HG02588 (cell line): ENCODE measurements around the gene SPEN.
"Not testable (repeated sequence)": the region's sequence is repeated elsewhere in the genome, so short reads cannot be mapped to it uniquely, and the experiment has no call there.

ENCODE experiments used
- ATAC-seq: cut with Tn5 transposase; IDR thresholded peaks from one replicate; pipeline ENCODE4 v1.9.1; 2021; ENCODE audit warnings: mild to moderate bottlenecking, moderate library complexity; ENCODE audit not compliant: unreplicated experiment

Gene SPEN, protein sequence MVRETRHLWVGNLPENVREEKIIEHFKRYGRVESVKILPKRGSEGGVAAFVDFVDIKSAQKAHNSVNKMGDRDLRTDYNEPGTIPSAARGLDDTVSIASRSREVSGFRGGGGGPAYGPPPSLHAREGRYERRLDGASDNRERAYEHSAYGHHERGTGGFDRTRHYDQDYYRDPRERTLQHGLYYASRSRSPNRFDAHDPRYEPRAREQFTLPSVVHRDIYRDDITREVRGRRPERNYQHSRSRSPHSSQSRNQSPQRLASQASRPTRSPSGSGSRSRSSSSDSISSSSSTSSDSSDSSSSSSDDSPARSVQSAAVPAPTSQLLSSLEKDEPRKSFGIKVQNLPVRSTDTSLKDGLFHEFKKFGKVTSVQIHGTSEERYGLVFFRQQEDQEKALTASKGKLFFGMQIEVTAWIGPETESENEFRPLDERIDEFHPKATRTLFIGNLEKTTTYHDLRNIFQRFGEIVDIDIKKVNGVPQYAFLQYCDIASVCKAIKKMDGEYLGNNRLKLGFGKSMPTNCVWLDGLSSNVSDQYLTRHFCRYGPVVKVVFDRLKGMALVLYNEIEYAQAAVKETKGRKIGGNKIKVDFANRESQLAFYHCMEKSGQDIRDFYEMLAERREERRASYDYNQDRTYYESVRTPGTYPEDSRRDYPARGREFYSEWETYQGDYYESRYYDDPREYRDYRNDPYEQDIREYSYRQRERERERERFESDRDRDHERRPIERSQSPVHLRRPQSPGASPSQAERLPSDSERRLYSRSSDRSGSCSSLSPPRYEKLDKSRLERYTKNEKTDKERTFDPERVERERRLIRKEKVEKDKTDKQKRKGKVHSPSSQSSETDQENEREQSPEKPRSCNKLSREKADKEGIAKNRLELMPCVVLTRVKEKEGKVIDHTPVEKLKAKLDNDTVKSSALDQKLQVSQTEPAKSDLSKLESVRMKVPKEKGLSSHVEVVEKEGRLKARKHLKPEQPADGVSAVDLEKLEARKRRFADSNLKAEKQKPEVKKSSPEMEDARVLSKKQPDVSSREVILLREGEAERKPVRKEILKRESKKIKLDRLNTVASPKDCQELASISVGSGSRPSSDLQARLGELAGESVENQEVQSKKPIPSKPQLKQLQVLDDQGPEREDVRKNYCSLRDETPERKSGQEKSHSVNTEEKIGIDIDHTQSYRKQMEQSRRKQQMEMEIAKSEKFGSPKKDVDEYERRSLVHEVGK (N-terminal part only)

DNA sequence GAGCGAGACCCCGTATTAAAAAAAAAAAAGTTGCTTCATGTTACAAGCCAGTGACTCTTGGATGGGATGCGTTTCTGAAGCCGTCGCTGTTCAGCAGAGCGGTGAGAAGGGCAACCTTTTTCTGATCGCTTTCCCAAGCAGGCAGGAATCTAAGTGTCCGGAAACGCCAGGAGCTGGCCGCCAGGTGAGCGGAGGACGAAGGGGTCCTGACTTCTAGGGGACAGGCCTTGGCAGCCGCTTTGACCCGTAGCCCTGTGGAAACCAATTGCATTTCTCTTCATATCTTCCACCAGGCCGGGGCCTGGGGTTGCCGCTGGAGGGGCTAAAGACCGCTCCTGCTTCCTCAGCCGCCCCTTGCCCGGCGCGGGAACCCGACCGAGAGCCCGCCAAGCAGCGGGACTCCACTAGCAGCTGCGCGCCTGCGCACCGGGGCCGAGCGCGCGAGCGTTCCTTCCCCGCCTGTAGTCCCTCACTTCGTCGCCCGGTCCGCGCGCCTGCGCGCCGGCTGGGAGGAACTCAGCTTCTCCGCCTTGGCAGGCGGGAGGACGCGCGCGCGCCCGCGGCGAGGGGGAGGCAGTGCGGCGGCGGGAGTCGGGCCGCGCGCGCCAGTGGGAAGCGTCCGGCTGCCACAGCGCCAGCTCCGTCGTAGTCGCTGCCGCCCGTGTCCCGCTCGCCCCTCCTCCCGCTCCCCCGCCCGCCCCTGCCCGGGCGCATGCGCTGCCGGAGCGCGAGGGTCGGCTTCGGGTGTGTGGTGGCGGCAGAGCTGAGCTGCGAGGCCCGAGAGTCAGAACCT is at the start of gene SPEN:
Gene SPEN (plus strand): TSS at position 608 of the 793 bp plus-strand sequence. CDS start 361 bp downstream, outside the sequence.
- peak; percentile 66 for ATAC-seq

DNA sequence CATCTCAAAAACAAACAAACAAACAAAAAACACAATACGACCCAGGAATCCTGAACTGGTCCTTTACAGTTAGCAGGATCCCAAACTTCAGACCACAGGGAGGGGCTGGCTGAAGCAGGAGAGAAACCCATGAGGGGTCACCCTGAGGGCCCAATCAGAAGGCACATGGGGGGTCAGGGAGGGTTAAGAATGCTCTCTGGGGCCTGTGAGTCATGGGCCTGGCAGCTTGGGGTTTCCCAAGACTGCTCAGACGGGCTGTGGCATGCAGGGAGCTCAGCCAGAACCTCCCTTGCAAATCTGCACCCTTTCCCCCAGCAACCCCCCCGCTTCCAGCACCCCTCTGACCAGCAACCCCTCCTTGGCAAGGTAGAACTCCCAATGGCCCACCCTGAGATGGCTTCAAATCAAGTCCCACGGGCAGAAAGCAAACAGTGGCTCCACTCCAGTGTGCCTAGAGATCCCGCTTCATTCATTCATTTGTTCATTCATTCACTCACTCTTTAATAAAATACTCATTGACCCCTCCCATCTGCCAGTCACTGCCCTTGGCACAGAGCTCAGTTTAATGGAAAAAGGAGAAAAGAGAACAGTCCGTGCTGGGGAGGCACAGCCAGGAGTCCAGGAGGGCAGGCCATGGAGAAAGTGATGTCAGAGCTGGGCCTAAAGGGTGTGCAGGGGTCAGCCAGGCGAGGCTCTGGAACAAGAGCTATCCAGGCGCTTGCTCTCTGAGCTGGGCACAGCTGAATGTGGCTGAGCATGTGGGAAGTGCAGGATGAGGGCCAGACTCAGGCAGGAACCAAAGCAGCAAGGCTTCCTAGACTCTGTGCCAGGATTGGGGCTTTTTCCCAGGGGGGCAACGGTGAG is 48.3 kb upstream of the SPEN start:
- ATAC-seq = no peak

DNA sequence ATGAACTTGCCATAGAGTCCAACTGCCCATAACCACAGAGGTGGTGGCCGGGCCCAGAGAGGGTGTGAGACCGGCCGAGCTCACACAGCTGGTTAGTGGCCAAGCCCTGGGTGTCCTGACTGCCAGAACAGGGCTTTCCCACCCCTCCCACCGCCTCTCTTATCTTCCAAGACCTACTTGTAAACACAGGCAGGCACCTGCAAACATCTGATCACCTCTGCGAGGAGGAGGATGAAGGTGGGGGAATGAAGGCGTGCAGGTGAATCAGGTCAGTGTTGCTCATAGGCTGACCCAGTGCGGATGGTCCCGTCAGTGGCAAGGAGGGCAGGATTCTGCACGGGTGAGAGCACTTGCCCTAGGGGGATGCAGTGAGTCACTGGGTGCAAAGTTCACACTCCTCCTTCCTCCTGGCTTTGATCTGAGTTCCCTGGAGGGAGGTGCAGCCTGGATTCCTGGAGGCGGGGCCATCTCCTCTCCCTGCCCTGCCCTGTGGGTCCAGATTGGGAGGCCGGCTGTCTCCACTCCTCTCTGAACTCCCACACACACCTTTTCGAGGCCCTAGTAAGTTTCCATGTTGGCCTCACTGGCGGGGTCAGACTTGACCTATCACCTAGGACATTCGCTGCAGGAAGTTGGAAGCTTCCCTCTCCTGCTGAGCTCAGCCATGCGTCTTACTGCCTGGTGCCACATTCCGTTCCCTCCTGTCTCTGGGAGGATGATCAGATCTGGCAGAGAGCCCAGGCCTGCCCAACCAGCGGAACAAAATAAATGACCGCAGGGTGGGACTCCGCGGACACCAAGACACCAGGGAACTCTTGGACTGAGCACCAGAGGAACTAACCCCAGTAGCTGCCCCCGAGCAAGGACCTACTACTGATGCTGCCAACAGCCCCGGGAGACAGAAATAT is 47.3 kb upstream of the SPEN start:
- ATAC-seq = no peak

DNA sequence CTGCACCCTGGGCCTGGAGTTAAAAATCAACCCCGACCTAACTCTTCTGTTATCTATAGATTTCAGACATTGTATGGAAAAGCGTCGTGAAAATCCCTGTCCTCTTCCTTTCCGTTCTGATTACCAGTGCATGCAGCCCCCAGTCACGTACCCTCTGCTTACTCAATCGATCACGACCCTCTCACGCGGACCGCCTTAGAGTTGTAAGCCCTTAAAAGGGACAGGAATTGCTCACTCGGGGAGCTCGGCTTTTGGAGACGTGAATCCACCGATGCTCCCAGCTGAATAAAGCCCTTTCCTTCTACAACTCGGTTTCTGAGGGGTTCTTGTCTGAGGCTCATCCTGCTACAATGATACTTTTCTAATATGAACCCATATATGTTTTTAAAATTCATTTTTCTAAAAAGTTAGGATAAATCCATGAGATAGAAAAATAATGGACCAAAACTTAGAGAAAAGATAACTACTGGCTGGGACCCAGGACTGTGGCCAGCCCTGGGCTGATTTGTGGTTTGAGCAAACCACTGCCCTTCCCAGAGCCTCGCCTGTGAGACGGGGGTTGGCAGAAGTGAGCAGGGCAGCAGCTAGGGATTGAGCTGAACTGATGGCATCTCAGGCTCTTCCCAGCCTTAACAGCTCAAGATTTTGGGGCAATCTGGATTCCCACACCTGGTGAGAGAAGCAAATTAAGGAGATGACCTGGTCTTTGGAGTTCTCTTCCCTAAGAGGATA is 45.1 kb upstream of the SPEN start:
- ATAC-seq = no peak

DNA sequence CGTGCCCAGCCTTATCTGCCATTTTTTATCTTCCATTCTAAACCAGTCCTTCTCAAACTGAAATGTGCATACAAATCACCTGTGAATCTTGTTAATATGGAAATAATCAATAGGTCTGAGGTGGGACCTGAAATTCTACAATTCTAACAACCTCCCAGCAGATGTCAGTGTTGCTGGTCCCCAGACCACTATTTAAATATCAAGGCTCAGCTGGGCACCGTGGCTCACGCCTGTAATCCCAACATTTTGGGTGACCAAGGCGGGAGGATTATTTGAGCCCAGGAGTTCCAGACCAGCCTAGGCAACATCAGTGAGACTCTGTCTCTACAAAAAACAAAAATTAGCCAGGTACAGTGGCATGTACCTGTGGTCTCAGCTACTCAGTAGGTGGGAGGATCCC is 44.1 kb upstream of the SPEN start:
- no peak for ATAC-seq

DNA sequence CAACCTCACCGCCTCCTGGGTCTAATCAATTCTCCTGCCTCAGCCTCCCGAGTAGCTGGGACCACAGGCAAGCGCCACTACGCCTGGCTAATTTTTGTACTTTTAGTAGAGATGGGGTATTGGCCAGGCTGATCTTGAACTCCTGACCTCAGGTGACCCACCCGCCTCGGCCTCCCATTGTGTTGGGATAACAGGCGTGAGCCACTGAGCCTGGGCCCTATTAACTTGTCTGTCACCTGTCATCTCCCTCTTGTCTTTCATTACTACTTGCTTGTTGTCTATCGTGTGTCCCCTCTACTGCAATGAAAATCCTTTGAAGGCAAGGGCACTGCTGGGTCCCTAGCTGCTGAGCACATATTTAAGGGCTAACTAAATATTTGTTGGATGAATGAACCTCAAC is 43.4 kb upstream of the SPEN start:
- no peak for ATAC-seq

DNA sequence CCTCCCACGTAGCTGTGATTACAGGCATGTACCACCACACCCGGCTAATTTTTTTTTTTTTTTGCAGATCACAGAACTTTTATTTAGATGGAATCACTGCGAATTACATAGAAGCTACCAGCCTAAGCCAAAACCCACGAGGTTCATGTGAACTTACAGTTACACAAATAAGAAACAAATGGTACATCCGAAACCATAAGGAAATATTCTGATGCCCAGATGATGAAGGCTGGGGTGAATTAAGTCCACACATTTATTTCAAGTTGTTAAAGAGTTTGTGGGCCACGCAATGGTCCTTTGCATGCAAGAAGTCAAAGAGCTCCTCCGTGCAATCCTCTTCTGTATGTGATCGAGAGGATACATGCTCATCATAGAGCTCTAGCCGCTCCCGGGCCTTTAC is 40.4 kb upstream of the SPEN start:
- ATAC-seq = no peak

DNA sequence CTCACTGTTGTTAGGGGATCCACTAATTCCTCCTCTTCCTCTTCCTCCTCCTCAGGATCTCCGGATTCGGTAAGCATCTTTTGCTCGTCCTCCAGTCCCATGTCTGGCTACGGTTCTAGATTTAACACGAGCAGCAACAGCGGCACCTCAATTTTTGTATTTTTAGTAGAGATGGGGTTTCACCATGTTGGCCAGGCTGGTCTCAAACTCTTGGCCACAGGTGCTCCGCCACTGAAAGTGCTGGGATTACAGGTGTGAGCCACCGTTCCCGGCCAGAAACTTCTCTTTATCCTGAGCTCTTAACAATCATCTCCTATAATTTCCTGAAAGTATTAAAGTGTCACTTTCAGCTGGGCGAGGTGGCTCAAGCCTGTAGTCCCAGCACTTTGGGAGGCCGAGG is 40.0 kb upstream of the SPEN start, which contains the start of gene UQCRHL:
Gene UQCRHL (minus strand): TSS at position 101 of the 400 bp plus-strand sequence. CDS start 0 bp downstream, at position 101.
- not testable (repeated sequence) for ATAC-seq

DNA sequence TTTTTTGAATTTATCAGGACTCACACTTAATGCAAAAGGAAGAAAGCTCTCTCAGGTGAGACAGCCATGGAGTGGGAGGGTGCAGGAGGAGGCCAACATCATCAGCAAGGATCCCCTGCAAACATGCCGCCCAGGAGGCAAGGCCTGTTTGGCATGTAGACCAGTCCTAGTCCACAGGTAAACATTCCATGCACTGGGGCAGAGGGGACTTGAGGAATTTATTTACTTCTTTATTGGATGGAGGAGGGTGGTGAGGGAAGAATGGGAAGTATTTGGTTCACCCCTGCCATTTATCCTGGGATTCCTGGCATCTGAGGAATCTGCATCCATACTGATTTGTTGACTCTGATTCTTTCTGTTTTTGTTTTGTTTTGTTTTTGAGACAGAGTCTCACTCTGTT is 38.6 kb upstream of the SPEN start:
- no peak for ATAC-seq

DNA sequence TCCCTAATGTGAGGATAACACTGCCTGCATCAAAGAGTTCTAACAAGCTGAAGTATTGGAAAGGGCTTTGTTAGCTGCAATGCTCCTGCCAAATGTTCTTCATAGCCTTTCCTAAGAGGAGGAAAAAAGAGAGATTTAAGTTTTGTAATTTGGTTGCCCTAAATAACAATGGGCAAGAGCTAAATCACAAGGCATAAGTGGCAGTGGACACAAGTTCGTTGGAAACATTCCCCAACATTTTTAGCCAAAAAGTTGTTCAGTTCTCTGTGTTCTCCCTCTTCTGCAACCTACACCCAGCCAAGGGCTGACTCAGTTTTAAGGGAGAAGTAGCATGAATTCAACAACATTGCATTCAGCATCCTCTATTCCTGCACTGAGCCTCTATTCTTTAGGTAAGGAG is 37.4 kb upstream of the SPEN start:
- no peak for ATAC-seq

DNA sequence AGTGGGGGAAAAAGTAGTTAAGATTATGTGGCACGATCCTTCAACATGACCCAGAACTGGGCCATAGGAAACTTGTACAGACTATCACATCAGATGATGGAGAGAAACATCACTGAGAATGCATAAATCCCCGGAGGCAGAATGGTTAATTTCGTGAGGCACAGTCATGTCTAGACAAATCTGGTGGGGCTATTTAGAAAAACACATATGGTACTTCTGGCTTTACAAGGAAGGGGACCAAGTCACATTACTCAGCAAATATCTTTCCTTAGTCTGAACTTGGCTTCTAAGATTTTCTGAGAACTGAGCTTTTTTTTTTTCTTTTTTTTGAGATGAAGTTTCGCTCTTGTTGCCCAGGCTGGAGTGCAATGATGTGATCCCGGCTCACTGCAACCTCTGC is 30.8 kb upstream of the SPEN start:
- ATAC-seq = no peak

DNA sequence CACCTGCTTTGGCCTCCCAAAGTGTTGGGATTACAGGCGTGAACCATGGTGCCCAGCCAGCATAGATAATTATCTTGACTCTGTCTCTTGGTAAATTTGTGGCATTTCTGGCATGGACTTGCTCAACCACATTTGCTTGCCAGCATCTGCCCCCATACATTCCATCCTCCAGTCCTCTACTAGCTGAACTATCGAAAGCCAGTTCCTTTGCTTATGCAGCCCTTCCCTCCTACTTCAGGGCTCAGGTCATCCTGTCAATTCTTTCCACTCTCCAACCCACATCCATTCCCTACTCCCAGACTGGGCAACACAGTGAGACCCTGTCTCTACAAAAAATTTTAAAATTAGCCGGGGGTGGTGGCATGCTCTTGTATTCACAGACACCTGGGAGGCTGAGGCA is 27.0 kb upstream of the SPEN start:
- ATAC-seq = no peak

DNA sequence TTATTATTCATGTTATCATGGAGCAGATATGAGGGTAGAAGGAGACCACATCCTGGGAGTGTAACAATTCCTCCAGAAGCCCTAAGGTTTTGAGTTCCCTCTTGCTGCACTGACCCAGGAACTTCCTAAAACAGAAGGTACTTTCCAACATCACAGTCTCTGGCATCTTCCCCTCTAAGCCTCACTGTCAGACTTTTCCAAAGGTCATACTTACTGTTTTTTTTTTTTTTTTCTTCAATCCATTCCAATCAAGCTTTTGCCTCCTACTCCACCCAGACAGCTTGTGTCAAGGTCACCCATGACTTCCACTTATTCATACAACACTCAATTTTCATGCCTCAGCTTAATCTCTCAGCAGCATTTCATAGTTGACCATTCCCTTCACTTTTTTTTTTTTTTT is 21.7 kb upstream of the SPEN start:
- ATAC-seq = no peak

DNA sequence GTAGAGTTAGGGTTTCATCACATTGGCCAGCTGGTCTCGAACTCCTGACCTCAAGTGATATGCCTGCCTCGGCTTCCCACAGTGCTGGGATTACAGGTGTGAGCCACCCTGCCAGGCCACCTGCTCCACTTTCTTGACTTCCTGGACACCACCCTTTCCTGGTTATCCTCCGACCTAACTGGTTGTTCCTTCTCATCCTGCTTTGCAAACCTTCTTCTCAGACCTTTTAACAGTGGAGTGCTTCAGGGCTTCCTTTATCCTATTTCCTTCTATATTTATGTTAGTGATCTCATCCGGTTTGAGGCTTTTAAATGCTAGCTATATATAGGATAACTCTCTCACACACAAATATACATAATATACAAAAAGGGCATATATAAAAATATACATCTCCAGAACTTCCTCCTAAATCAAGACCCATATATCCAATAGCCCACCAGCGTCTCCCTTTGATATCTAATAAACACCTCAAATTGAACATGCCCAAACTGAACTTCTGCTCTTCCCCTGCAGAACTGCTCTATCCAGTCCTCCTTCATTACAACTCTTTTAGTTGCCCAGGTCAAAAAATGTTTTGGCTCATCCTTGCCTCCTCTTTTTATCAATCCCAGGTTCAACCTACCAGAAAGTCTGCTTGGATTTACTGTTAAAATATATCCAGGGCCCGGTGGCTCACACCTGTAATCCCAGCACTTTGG is 20.5 kb upstream of the SPEN start:
- no peak for ATAC-seq

DNA sequence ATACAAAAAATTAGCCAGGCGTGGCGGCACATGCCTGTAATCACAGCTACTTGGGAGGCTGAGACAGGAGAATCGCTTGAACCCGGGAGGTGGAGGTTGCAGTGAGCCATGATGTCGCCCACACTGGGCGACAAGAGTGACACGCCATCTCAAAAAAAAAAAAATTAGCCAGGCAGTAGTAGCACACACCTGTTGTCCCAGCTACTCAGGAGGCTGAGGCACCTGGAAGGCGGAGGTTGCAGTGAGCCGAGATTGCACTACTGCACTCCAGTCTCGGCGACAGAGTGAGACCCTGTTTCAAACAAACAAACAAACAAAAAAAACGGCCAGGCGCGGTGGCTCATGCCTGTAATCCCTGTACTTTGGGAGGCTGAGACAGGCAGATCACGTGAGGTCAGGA is 19.9 kb upstream of the SPEN start:
- not testable (repeated sequence) for ATAC-seq

DNA sequence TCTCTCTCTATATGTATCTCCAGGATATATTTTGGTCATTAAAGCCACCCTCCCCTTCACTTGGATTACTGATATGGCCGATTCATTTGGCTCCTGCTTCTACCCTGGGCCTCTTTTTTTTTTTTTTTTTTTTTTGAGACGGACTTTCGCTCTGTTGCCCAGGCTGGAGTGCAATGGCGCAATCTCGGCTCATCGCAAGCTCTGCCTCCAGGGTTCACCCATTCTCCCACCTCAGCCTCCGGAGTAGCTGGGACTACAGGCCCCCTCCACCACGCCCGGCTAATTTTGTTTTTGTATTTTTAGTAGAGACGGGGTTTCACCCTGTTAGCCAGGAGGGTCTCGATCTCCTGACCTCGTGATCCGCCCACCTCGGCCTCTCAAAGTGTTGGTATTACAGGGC is 18.6 kb upstream of the SPEN start:
- ATAC-seq = not testable (repeated sequence)

DNA sequence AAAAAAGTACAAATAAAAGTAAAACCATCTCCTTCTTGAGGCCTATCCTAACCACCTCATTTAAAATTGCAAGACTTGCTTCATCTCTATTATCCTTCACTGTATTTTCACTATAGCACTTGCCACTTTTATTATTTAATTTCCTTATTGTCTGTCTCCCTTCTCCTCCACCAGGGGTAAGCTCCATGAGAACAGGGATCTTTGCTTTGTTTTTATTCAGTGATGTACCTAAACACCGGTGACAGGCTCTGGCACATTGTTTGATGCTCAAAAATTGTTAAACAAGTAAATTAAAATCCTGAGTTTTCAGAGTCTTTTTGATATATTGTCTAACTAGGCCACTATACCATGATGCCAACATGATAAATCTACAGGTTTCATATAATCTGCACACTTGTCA is 17.2 kb upstream of the SPEN start:
- no peak for ATAC-seq
